ENCODE measurements around the gene AAR2.

Gene AAR2

GRCh38 chr20:36304786-36305495 lies 68.7 kb downstream of the AAR2 start:
- Histone ChIP-seq H3K9me3 (ENCODE audit: severe bottlenecking) (no peaks in the 10 kb centered on the region), H3K27me3 (ENCODE audit: insufficient read depth, poor library complexity, severe bottlenecking) (peaks cover 89% of the 10 kb centered on the region), H3K4me1 (ENCODE audit: insufficient read depth, poor library complexity, severe bottlenecking) (no peaks in the 10 kb centered on the region), H3K36me3 (ENCODE audit: low read depth) (no peaks in the 10 kb centered on the region), H3K27ac (ENCODE audit: poor library complexity, severe bottlenecking) (no peak overlapping the region), H3K4me3 (ENCODE audit: severe bottlenecking) (no peak overlapping the region)
- DNase-seq (ENCODE audit: low spot score) (no peak), ATAC-seq (ENCODE audit: low read depth) (peak; percentile 16; the same call in 2 of the 3 replicates)
- TF ChIP-seq CTCF (IDR thresholded peaks at IDR 0.05; ENCODE audit: poor library complexity, severe bottlenecking): no peak

GRCh38 chr20:36305602-36306551 lies 69.6 kb downstream of the AAR2 start, which contains the start of gene DLGAP4:
Gene DLGAP4, plus strand, starts transcription at chr20:36306339. Its CDS starts 125,379 bp downstream, at chr20:36431718.
- DNase-seq (ENCODE audit: low spot score): no peak
- H3K4me1 ChIP-seq (ENCODE audit: insufficient read depth, poor library complexity, severe bottlenecking): no peaks in the 10 kb centered on the region
- H3K27ac ChIP-seq (ENCODE audit: poor library complexity, severe bottlenecking): no peak within 1 kb of the TSS
- peak within 1 kb of the TSS; percentile 23 for H3K4me3 ChIP-seq (ENCODE audit: severe bottlenecking)
- TF ChIP-seq CTCF (IDR thresholded peaks at IDR 0.05; ENCODE audit: poor library complexity, severe bottlenecking): peak; percentile 46
- H3K36me3 ChIP-seq (ENCODE audit: low read depth): no peaks in the 10 kb centered on the region
- ATAC-seq (ENCODE audit: low read depth): peak; percentile 17; the same call in 2 of the 3 replicates
- H3K9me3 ChIP-seq (ENCODE audit: severe bottlenecking): no peaks in the 10 kb centered on the region
- peaks cover 90% of the 10 kb centered on the region for H3K27me3 ChIP-seq (ENCODE audit: insufficient read depth, poor library complexity, severe bottlenecking)
